ENCODE measurements around the gene GRIN2A.

GRCh38 chr16:9840761-9841665, 341.2 kb downstream of the GRIN2A start:
- TF ChIP-seq CTCF (IDR thresholded peaks at IDR 0.05; ENCODE audit: low read length) (no peak), EZH2phosphoT487 (IDR thresholded peaks at IDR 0.05; ENCODE audit: low read length) (no peak)
